AG09309 (cell line): Measurements from ENCODE around the gene LRTM2.

Experiments
- DNase-seq: peaks from one replicate; pipeline ENCODE4 v3.0.0-alpha.2; 2010; ENCODE audit warnings: low read depth
- H3K4me3 ChIP-seq: 2 replicates; pipeline ENCODE4 v1.5.1; 2011; ENCODE audit warnings: mild to moderate bottlenecking, low read depth, low read length, moderate library complexity; ENCODE audit not compliant: control insufficient read depth
- TF ChIP-seq, protein P1 (sequence below): IDR thresholded peaks from 2 replicates; pipeline ENCODE4 v1.5.1; 2011; ENCODE audit warnings: mild to moderate bottlenecking, low read depth, low read length, inconsistent platforms; ENCODE audit not compliant: insufficient read depth, control insufficient read depth; ENCODE audit errors: missing control alignments

LRTM2 gene

DNA sequence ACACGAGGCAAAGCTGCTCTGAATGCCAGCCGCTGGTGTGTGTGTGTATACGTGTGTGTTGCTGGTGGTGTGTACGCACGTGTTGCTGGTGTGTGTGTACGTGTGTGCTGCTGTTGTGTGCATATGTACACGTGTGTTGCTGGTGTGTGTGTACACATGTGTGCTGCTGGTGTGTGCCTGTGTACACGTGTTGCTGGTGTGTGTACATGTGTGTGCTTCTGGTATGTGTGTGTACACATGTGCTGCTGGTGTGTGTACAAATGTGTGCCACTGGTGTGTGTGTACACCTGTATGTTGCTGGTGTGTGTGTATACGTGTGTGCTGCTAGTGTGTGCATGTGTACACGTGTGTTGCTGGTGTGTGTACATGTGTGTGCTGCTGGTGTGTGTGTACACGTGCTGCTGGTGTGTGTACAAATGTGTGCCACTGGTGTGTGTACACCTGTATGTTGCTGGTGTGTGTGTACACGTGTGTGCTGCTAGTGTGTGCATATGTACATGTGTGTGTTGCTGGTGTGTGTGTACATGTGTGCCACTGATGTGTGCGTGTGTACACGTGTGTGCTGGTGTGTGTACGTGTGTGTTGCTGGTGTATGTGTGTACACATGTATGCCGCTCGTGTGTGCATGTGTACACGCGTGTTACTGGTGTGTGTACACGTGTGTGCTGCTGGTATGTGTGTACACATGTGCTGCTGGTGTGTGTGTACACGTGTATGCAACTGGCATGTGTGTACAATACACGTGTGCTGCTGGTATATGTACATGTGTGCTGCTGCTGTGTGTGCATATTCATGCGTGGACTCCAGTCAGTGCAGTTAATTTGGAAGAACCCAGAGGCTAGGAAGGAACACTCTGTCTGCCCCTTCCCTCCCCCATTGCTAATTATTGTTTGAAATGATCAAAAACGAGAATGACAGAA, 50.9 kb downstream of the LRTM2 start:
- TF ChIP-seq, protein P1, sequence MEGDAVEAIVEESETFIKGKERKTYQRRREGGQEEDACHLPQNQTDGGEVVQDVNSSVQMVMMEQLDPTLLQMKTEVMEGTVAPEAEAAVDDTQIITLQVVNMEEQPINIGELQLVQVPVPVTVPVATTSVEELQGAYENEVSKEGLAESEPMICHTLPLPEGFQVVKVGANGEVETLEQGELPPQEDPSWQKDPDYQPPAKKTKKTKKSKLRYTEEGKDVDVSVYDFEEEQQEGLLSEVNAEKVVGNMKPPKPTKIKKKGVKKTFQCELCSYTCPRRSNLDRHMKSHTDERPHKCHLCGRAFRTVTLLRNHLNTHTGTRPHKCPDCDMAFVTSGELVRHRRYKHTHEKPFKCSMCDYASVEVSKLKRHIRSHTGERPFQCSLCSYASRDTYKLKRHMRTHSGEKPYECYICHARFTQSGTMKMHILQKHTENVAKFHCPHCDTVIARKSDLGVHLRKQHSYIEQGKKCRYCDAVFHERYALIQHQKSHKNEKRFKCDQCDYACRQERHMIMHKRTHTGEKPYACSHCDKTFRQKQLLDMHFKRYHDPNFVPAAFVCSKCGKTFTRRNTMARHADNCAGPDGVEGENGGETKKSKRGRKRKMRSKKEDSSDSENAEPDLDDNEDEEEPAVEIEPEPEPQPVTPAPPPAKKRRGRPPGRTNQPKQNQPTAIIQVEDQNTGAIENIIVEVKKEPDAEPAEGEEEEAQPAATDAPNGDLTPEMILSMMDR: no peak
- no peak for DNase-seq
- no peak overlapping the region for H3K4me3 ChIP-seq

DNA sequence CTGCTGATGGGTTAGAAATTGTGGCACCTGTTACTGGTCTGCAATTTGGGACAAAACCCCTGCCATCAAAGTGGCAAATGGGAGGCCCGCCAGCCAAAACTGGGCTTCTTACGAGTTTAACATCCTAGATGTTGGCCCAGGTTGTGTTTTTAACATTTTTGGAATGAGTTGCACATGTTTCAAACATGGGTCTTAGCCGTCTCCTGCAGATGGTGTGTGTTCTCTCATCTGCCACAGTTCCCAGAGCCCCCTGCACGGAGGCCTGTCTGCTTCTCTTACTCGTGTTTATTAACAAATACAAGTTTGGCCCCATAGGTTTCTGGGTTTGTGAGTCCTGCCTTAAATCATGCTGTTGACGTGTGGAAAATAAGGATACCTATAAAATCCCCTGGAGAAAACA, 51.6 kb downstream of the LRTM2 start:
- DNase-seq: no peak
- TF ChIP-seq, protein P1: no peak
- H3K4me3 ChIP-seq: no peak overlapping the region

DNA sequence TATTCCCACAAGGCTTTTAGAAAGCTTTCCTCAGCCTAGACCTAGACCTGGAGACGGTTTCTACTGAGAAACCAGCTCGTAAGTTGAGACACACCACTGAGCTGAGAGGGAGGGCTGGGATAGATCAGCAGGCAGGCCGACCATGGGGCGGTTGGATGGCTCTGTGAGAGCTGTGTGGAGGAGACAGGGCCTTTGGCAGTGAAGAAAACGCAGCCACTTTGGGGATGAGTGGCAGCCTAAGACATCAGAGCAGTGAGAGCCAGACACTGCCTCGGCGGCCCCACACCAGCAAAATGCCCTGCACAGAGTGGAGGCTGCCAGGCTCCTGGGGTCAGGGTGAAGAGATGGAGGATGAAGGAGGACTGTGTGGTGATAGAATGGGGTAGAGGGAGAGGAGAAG, 52.1 kb downstream of the LRTM2 start:
- H3K4me3 ChIP-seq: no peak overlapping the region
- DNase-seq: no peak
- TF ChIP-seq, protein P1: no peak

DNA sequence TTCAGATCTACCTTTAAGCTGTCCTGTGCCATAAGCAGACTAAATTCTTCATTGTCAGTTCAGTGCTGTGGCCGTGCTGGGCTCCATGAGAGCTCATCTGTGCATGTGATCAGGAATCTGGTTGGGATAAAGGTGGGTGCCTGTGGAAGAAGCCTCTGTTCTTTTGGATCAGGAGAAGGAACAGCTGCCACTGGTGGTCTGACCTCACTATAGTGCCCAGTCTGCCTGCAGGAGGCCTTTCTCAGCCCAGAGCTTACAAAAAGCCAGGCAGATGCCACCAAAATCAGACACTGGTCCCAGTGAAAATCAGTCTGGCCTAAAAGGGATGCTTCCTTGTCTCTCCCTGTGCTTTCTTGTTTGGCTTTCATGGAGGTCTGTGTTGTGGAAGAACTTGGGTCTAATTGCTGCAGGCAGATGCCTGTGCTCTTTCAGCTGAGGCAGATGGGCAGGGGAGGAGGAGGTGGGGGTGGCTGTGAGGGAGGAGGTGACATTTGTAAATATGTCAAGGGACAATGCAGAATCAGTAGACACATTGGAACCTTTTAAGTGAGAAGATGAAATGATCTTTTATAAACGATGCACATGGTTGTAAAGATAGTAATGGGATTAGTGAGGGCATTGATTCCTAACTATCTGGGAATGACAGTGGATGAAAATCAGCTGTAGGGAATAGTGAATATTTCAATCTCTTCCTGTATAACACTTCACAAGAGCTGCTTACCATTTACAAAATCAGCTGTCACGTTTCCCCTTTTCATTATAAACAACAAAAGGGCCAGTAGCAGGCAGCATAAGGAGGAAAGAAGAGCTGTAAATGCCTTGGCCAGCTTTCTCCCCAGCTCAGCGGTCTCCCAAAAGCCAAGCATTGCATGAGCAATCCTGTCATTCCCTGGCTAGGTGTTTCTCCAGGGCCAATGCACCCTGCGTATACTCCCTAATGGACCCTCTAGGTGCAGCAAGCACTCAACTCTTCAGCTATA, 53.5 kb downstream of the LRTM2 start:
- no peak for DNase-seq
- no peak overlapping the region for H3K4me3 ChIP-seq
- TF ChIP-seq, protein P1: no peak

DNA sequence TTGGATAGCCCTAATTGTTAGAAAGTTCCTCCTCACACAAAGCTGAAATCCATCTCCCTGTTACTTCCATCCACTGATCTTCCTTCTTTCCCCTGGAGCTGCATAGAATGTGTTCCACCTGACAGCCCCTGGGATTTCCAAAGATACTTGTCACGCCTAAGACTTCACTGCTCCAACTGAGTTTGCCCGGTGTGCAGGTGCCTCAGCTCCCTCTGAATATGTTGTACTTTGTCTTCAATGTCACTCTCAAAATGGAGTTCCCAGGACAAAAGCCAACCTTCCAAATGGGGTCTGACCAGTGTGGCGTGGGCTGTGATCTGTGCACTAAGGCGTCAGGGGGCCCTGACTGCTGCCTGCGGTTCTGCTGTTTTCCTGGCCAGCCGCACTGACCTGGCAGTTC, 55.2 kb downstream of the LRTM2 start:
- H3K4me3 ChIP-seq: no peak overlapping the region
- no peak for DNase-seq
- TF ChIP-seq, protein P1: no peak

DNA sequence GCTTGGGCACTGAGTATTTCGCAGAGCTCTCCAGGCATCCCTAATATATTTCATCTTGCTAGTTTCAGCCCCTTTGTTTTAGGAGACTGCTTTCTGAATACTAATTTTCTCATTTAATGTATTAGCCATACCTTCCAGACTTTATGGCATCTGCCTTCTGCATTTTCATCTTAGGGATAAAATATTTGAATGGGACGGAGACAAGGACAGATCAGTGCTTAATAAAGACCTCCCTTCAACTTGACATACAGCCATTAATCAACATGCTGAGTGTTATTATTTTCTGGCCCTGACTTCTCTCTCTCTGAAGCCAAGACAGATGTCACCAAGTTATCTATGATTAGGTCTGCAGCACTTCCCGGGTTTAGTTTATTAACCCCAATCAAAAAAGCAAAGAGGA, 55.7 kb downstream of the LRTM2 start:
- no peak overlapping the region for H3K4me3 ChIP-seq
- no peak for DNase-seq
- TF ChIP-seq, protein P1: no peak
